Muscle layer of duodenum (tissue), 2 donors: ENCODE results near the gene TBC1D32.
"Not testable (repeated sequence)": the region's sequence is repeated elsewhere in the genome, so short reads cannot be mapped to it uniquely, and the experiment has no call there.

Source experiments
- H3K27ac ChIP-seq: one replicate; pipeline ENCODE4 v1.7.0; 2013; ENCODE audit warnings: mild to moderate bottlenecking, low read length
- H3K27me3 ChIP-seq: one replicate; pipeline ENCODE4 v1.7.0; 2013; ENCODE audit warnings: low read depth, mild to moderate bottlenecking, control low read depth, low read length
- H3K36me3 ChIP-seq, 2 donors: one replicate each; pipeline ENCODE4 v1.7.0; 2013; ENCODE audit warnings: low read length in 2 of 2, control low read depth in 1 of 2, mild to moderate bottlenecking in 1 of 2; ENCODE audit not compliant: insufficient read depth in 2 of 2, control insufficient read depth in 1 of 2
- H3K4me1 ChIP-seq, 2 donors: one replicate each; pipeline ENCODE4 v1.7.0; 2013; ENCODE audit warnings: low read length in 2 of 2, mild to moderate bottlenecking in 2 of 2, control low read depth in 1 of 2, moderate library complexity in 1 of 2; ENCODE audit not compliant: insufficient read depth in 2 of 2, control insufficient read depth in 1 of 2
- H3K4me3 ChIP-seq, 2 donors: one replicate each; pipeline ENCODE4 v1.7.0; 2013; ENCODE audit warnings: low read length in 2 of 2, low read depth in 1 of 2, mild to moderate bottlenecking in 1 of 2
- H3K9me3 ChIP-seq, 2 donors: one replicate each; pipeline ENCODE4 v1.7.0; 2013; ENCODE audit warnings: low read length in 2 of 2, control low read depth in 1 of 2, mild to moderate bottlenecking in 1 of 2; ENCODE audit not compliant: control insufficient read depth in 1 of 2
- donor health status: healthy.

Gene TBC1D32

GRCh38 chr6:121216928-121217327 lies 117.4 kb downstream of the TBC1D32 start:
- no peaks in the 10 kb centered on the region for H3K4me1 ChIP-seq
- H3K36me3 ChIP-seq: peaks cover 0 to 29% of the 10 kb centered on the region in 2 donors
- H3K27ac ChIP-seq: no peak overlapping the region
- peaks cover 0 to 17% of the 10 kb centered on the region in 2 donors for H3K9me3 ChIP-seq
- H3K27me3 ChIP-seq: no peaks in the 10 kb centered on the region
- H3K4me3 ChIP-seq: no peak overlapping the region

- not testable (repeated sequence) for H3K27ac ChIP-seq, H3K27me3 ChIP-seq, H3K4me1 ChIP-seq, H3K4me3 ChIP-seq
- Histone ChIP-seq H3K9me3 (peaks cover 0 to 17% of the 10 kb centered on the region in 2 donors), H3K36me3 (peaks cover 0 to 29% of the 10 kb centered on the region in 2 donors)
Measured at GRCh38 chr6:121213341-121213740, 120.9 kb downstream of the TBC1D32 start.

GRCh38 chr6:121210943-121211342 lies 123.3 kb downstream of the TBC1D32 start:
- Histone ChIP-seq H3K27me3 (no peaks in the 10 kb centered on the region), H3K27ac (no peak overlapping the region), H3K4me1 (no peaks in the 10 kb centered on the region), H3K4me3 (no peak overlapping the region), H3K9me3 (peaks cover 0 to 14% of the 10 kb centered on the region in 2 donors), H3K36me3 (peaks cover 0 to 14% of the 10 kb centered on the region in 2 donors)

GRCh38 chr6:121205569-121205968 lies 128.7 kb downstream of the TBC1D32 start:
- H3K36me3 ChIP-seq: no peaks in the 10 kb centered on the region
- no peaks in the 10 kb centered on the region for H3K9me3 ChIP-seq
- no peaks in the 10 kb centered on the region for H3K27me3 ChIP-seq
- H3K4me1 ChIP-seq: no peaks in the 10 kb centered on the region
- H3K27ac ChIP-seq: no peak overlapping the region
- H3K4me3 ChIP-seq: no peak overlapping the region

- Histone ChIP-seq H3K4me3 (no peak overlapping the region), H3K36me3 (no peaks in the 10 kb centered on the region), H3K9me3 (no peaks in the 10 kb centered on the region), H3K4me1 (no peaks in the 10 kb centered on the region), H3K27ac (no peak overlapping the region), H3K27me3 (no peaks in the 10 kb centered on the region)
Measured at GRCh38 chr6:121201105-121201504, 133.2 kb downstream of the TBC1D32 start.

- not testable (repeated sequence) for H3K4me1 ChIP-seq, H3K27ac ChIP-seq, H3K4me3 ChIP-seq, H3K36me3 ChIP-seq, H3K9me3 ChIP-seq, H3K27me3 ChIP-seq
Measured at GRCh38 chr6:121196042-121196441, 138.2 kb downstream of the TBC1D32 start.

- Histone ChIP-seq H3K9me3 (no peaks in the 10 kb centered on the region), H3K36me3 (no peaks in the 10 kb centered on the region), H3K4me1 (no peaks in the 10 kb centered on the region), H3K27ac (no peak overlapping the region), H3K27me3 (no peaks in the 10 kb centered on the region), H3K4me3 (no peak overlapping the region)
Measured at GRCh38 chr6:121190122-121190521, 144.2 kb downstream of the TBC1D32 start.

GRCh38 chr6:121188356-121188755 lies 145.9 kb downstream of the TBC1D32 start:
- Histone ChIP-seq H3K27ac (no peak overlapping the region), H3K4me1 (no peaks in the 10 kb centered on the region), H3K36me3 (no peaks in the 10 kb centered on the region), H3K9me3 (no peaks in the 10 kb centered on the region), H3K27me3 (no peaks in the 10 kb centered on the region), H3K4me3 (no peak overlapping the region)

- Histone ChIP-seq H3K4me3 (no peak overlapping the region), H3K4me1 (no peaks in the 10 kb centered on the region), H3K27ac (no peak overlapping the region)
Measured at GRCh38 chr6:121187833-121188200, 146.5 kb downstream of the TBC1D32 start.

GRCh38 chr6:121187200-121187832 lies 147.0 kb downstream of the TBC1D32 start:
- no peaks in the 10 kb centered on the region for H3K9me3 ChIP-seq
- no peaks in the 10 kb centered on the region for H3K36me3 ChIP-seq
- no peaks in the 10 kb centered on the region for H3K4me1 ChIP-seq
- no peaks in the 10 kb centered on the region for H3K27me3 ChIP-seq
- H3K4me3 ChIP-seq: no peak overlapping the region
- no peak overlapping the region for H3K27ac ChIP-seq

More at GRCh38 chr6:121187833-121188200, 146.5 kb downstream of the TBC1D32 start:
- Histone ChIP-seq H3K9me3 (no peaks in the 10 kb centered on the region), H3K36me3 (no peaks in the 10 kb centered on the region), H3K27me3 (no peaks in the 10 kb centered on the region)

- Histone ChIP-seq H3K4me3 (no peak overlapping the region), H3K9me3 (peaks cover 0 to 7% of the 10 kb centered on the region in 2 donors), H3K36me3 (peaks cover 0 to 4% of the 10 kb centered on the region in 2 donors), H3K4me1 (no peaks in the 10 kb centered on the region), H3K27ac (no peak overlapping the region), H3K27me3 (no peaks in the 10 kb centered on the region)
Measured at GRCh38 chr6:121183742-121184141, 150.5 kb downstream of the TBC1D32 start.

- Histone ChIP-seq H3K4me1 (no peaks in the 10 kb centered on the region), H3K27me3 (no peaks in the 10 kb centered on the region), H3K9me3 (no peaks in the 10 kb centered on the region)
Measured at GRCh38 chr6:121175827-121176226, 158.5 kb downstream of the TBC1D32 start.

More at GRCh38 chr6:121175827-121176226, 158.5 kb downstream of the TBC1D32 start:
- H3K27ac ChIP-seq: no peak overlapping the region
- peaks cover 0 to 4% of the 10 kb centered on the region in 2 donors for H3K36me3 ChIP-seq
- H3K4me3 ChIP-seq: no peak overlapping the region
